K562 (cell line): ENCODE data around the gene UGT1A3. TPM values are rescaled to one million over a fixed set of nuclear protein-coding genes. Genes with fewer than 3 reads are reported as not detected.

Experiments
- ATAC-seq: fragments of 200-7000 bp; cut with Tn5 transposase; 3 replicates; pipeline ENCODE4 v1.9.1; 2020; ENCODE audit warnings: moderate library complexity
- BruUV-seq: library from RNA; stranded (reverse); fragments of 400-500 nt; replicated peaks from 2 replicates; lab custom pipeline; 2021; lab: Mats Ljungman, UMichigan
- CTCF ChIA-PET: fragments of 300-600 bp; formaldehyde crosslinking; extraction: SDS; loops from one replicate; lab custom pipeline; 2021; ENCODE audit warnings: low intra/inter-chr PET ratio; lab: Yijun Ruan, JAX
- POLR2A ChIA-PET: fragments of 300-600, 350-650 bp; sonication (Branson Sonifier 250); formaldehyde crosslinking; extraction: SDS; loops from one replicate; lab custom pipeline; 2021; ENCODE audit warnings: antibody characterized with exemption, inconsistent platforms; lab: Yijun Ruan, JAX
- DNase-seq, 4 experiments: peaks; one replicate each; pipeline versions ENCODE4 v3.0.0 to v3.0.0-alpha.2; 2011 to 2018; ENCODE audit warnings: low spot score in 3 of 4, mixed read lengths in 3 of 4; ENCODE audit errors: extremely low read depth in 1 of 4
- FAIRE-seq: peaks from 2 replicates; lab custom pipeline; 2011; peaks lifted over from hg19 to GRCh38; lab: Jason Lieb, UNC
- H2AFZ ChIP-seq: 2 replicates; pipeline ENCODE4 v1.6.0; 2011; ENCODE audit warnings: low read depth, low read length, control low read depth, inconsistent platforms
- H3K27ac ChIP-seq: fragments of 200-600 bp; 3 replicates; pipeline ENCODE4 v1.8.0; 2011; ENCODE audit warnings: low read depth, mild to moderate bottlenecking, control low read depth, inconsistent platforms, low read length, moderate library complexity, mixed read lengths; ENCODE audit errors: extremely low read depth
- H3K27me3 ChIP-seq, 2 experiments: fragments of 300-600 bp in 1 of 2; 2 replicates in 1 of 2; 3 replicates in 1 of 2; pipeline versions ENCODE4 v1.6.0 to v1.8.0; 2011; ENCODE audit warnings: inconsistent platforms in 2 of 2, low read length in 2 of 2, mild to moderate bottlenecking in 1 of 2, mixed read lengths in 1 of 2, moderate library complexity in 1 of 2; ENCODE audit not compliant: control insufficient read depth in 2 of 2, insufficient read depth in 2 of 2
- H3K36me3 ChIP-seq: fragments of 300-600 bp; 3 replicates; pipeline ENCODE4 v1.8.0; 2011; ENCODE audit warnings: mild to moderate bottlenecking, low read length, inconsistent platforms; ENCODE audit not compliant: control insufficient read depth, insufficient read depth
- H3K4me1 ChIP-seq, 2 experiments: fragments of 200-600 bp in 1 of 2; replicated peaks in 1 of 2; 2 replicates in 1 of 2; 3 replicates in 1 of 2; pipeline versions ENCODE4 v1.5.1 to v1.8.0; 2011; ENCODE audit warnings: inconsistent platforms in 2 of 2, low read length in 2 of 2, mild to moderate bottlenecking in 1 of 2, mixed read lengths in 1 of 2, moderate library complexity in 1 of 2; ENCODE audit not compliant: control insufficient read depth in 2 of 2, insufficient read depth in 2 of 2
- H3K4me2 ChIP-seq: 2 replicates; pipeline ENCODE4 v1.6.1; 2011; ENCODE audit warnings: low read length, control low read depth, inconsistent platforms, mixed read lengths; ENCODE audit not compliant: insufficient read depth
- H3K4me3 ChIP-seq: fragments of 200-600 bp; sonication (generic), shearing (Covaris generic); 2 replicates; pipeline ENCODE4 v1.5.1; 2016; ENCODE audit warnings: control low read depth, inconsistent platforms
- H3K79me2 ChIP-seq: fragments of 200-600 bp; 3 replicates; pipeline ENCODE4 v1.8.0; 2011; ENCODE audit warnings: low read length, inconsistent platforms; ENCODE audit not compliant: control insufficient read depth, insufficient read depth
- H3K9ac ChIP-seq, 2 experiments: 2 replicates each; pipeline versions ENCODE4 v1.6.0 to v1.6.1; 2011; ENCODE audit warnings: low read depth in 2 of 2, low read length in 2 of 2, control low read depth in 1 of 2, inconsistent platforms in 1 of 2, mild to moderate bottlenecking in 1 of 2, mixed read lengths in 1 of 2; ENCODE audit not compliant: insufficient read depth in 1 of 2
- H3K9me1 ChIP-seq: one replicate; pipeline ENCODE4 v1.6.0; 2011; ENCODE audit warnings: inconsistent platforms, mild to moderate bottlenecking, low read length, moderate library complexity; ENCODE audit not compliant: control insufficient read depth, insufficient read depth
- H3K9me3 ChIP-seq: replicated peaks from 2 replicates; pipeline ENCODE4 v1.5.1; 2011; ENCODE audit warnings: low read depth, low read length, inconsistent platforms; ENCODE audit not compliant: control insufficient read depth, insufficient read depth
- H4K20me1 ChIP-seq: replicated peaks from 2 replicates; pipeline ENCODE4 v1.6.1; 2011; ENCODE audit warnings: low read length, inconsistent platforms, mixed read lengths; ENCODE audit not compliant: control insufficient read depth, insufficient read depth
- CSDE1 ChIP-seq, 2 experiments: fragments of 450-650 bp; IDR thresholded peaks; 2 replicates each; pipeline ENCODE4 v1.6.1; 2016; ENCODE audit warnings: mild to moderate bottlenecking in 1 of 2
- FOS ChIP-seq: IDR thresholded peaks from 3 replicates; pipeline ENCODE4 v1.6.1; 2011; ENCODE audit not compliant: insufficient read length; ENCODE audit errors: extremely low read depth
- NEUROD1 ChIP-seq: fragments of 150-350 bp; IDR thresholded peaks from 2 replicates; pipeline ENCODE4 v1.6.1; 2014; ENCODE audit warnings: borderline replicate concordance, low read length, low read depth; ENCODE audit not compliant: partially characterized antibody
- SIX5 ChIP-seq, 2 experiments: IDR thresholded peaks; 2 replicates each; pipeline ENCODE4 v1.6.1; 2011; ENCODE audit warnings: low read length in 2 of 2, borderline replicate concordance in 1 of 2, low read depth in 1 of 2, mild to moderate bottlenecking in 1 of 2, moderate library complexity in 1 of 2; ENCODE audit not compliant: insufficient read depth in 1 of 2
- ZNF239 ChIP-seq: fragments of 250-450 bp; sonication (Bioruptor Pico); IDR thresholded peaks from 2 replicates; pipeline ENCODE4 v1.4.0; 2020; ENCODE audit warnings: mild to moderate bottlenecking
- WGBS: fragments of 100-300 bp; shearing (Covaris generic); methylation state at CpG from one replicate; pipeline ENCODE4 v1.1.6; 2016; ENCODE audit warnings: low coverage, mixed read lengths; ENCODE audit not compliant: insufficient coverage; ENCODE audit errors: missing lambda C conversion rate; 5-methylcytosine and 5-hydroxymethylcytosine counted together
- in situ Hi-C: fragments of 300-500 bp; cut with MboI; formaldehyde crosslinking; loops from 4 replicates; pipeline ENCODE4 v1.15.0; 2018; ENCODE audit warnings: inconsistent platforms, mixed read lengths
- intact Hi-C: fragments of 100-400 bp; cut with micrococcal nuclease; formaldehyde crosslinking; loops from 2 replicates; pipeline ENCODE4 v1.14.2; 2022
- polyA plus RNA-seq, 8 experiments: library from polyadenylated mRNA; depleted of rRNA in 4 of 8; stranded (reverse) in 5 of 8; unstranded in 3 of 8; fragments of >200 nt; fragmentation: Nextera tagmentation in 2 of 8; fragmentation: Illumina TruSeq in 1 of 8; extraction: Ambion mirVana in 2 of 8; extraction: Trizol in 1 of 8; gene quantifications; 2 replicates each; pipeline versions ENCODE4 v1.2.1 to v1.2.3, GENCODE V29; 2011 to 2014; ENCODE audit warnings: inconsistent platforms in 1 of 8, missing spikeins in 1 of 8
- total RNA-seq, 7 experiments: library from RNA; depleted of rRNA in 6 of 7; stranded (reverse); fragments of >200 nt in 6 of 7; fragmentation: Illumina TruSeq in 2 of 7; extraction: Trizol in 2 of 7; gene quantifications; 2 replicates each; pipeline versions ENCODE4 v1.2.1 to v1.2.3, GENCODE V29; 2011 to 2021; ENCODE audit warnings: low replicate concordance in 1 of 7
- TF ChIP-seq, protein P1 (sequence below), 2 experiments: fragments of 200-800 bp in 1 of 2; sonication (Bioruptor generic) in 1 of 2; sonication (generic) in 1 of 2; formaldehyde crosslinking in 1 of 2; IDR thresholded peaks in 1 of 2; conservative IDR thresholded peaks in 1 of 2; 2 replicates each; pipeline versions ENCODE4 v1.5.0 to v1.6.1; 2016 to 2020; ENCODE audit warnings: missing compliant biosample characterization in 1 of 2, missing genetic modification characterization in 1 of 2, missing genetic modification reagents in 1 of 2
- TF ChIP-seq, protein P2 (sequence below): fragments of 250-450 bp; sonication (Bioruptor Pico); IDR thresholded peaks from 2 replicates; pipeline ENCODE4 v1.5.0; 2022; ENCODE audit warnings: mild to moderate bottlenecking
- TF ChIP-seq, protein P3 (sequence below): fragments of 250-450 bp; sonication (Bioruptor Pico); IDR thresholded peaks from 2 replicates; pipeline ENCODE4 v1.6.1; 2021; ENCODE audit warnings: mild to moderate bottlenecking

Gene UGT1A3
- total and polyA plus RNA-seq, 9 of the 15 experiments (the other 6 are each of a cell fraction or from before 2014, with no cell fraction given): not detected

DNA sequence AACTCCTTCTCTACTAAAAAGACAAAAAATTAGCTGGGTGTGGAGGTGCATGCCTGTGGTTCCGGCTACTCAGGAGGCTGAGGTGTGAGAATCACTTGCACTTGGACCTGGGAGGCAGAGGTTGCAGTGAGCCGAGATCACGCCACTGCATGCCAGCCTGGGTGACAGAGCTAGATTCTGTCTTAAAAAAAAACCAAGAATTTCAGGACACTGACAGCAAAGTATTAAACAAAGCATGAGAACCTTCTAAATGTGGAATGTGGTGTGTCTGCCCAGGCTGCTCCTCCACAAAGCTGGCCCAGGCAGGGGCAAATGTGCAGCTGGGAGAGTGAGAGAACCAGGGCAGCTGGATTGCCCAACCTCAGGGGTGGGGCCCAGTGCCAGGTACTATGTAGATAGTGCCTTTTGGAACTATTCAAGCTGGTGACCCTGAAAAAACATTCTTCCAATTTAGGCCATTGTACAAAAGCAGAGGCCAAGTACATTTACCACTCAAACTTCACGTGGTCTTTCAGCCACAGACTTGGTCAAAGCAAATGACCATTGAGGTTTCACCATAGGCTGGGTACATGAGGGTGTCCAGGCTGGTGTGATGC is 22.8 kb upstream of the UGT1A3 start:
- in situ Hi-C loops: no loop called here
- H3K27ac ChIP-seq: no peak overlapping the region
- H3K9me1 ChIP-seq: no peaks in the 10 kb centered on the region
- CTCF ChIA-PET: no interaction called here
- no peak for FAIRE-seq
- TF ChIP-seq SIX5 (IDR thresholded peaks at IDR 0.05; ENCODE audit: borderline replicate concordance in 1 of 2, insufficient read depth in 1 of 2, low read depth in 1 of 2, low read length in 2 of 2) (no peak), FOS (no peak), ZNF239 (CRISPR knock-in tag) (no peak), NEUROD1 (no peak), CSDE1 (IDR thresholded peaks at IDR 0.05) (no peak)
- TF ChIP-seq, protein P1, sequence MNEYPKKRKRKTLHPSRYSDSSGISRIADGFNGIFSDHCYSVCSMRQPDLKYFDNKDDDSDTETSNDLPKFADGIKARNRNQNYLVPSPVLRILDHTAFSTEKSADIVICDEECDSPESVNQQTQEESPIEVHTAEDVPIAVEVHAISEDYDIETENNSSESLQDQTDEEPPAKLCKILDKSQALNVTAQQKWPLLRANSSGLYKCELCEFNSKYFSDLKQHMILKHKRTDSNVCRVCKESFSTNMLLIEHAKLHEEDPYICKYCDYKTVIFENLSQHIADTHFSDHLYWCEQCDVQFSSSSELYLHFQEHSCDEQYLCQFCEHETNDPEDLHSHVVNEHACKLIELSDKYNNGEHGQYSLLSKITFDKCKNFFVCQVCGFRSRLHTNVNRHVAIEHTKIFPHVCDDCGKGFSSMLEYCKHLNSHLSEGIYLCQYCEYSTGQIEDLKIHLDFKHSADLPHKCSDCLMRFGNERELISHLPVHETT (CRISPR knock-in tag; conservative IDR thresholded peaks at IDR 0.05 in 1 of 2, IDR thresholded peaks at IDR 0.05 in 1 of 2): no peak
- TF ChIP-seq, protein P2, sequence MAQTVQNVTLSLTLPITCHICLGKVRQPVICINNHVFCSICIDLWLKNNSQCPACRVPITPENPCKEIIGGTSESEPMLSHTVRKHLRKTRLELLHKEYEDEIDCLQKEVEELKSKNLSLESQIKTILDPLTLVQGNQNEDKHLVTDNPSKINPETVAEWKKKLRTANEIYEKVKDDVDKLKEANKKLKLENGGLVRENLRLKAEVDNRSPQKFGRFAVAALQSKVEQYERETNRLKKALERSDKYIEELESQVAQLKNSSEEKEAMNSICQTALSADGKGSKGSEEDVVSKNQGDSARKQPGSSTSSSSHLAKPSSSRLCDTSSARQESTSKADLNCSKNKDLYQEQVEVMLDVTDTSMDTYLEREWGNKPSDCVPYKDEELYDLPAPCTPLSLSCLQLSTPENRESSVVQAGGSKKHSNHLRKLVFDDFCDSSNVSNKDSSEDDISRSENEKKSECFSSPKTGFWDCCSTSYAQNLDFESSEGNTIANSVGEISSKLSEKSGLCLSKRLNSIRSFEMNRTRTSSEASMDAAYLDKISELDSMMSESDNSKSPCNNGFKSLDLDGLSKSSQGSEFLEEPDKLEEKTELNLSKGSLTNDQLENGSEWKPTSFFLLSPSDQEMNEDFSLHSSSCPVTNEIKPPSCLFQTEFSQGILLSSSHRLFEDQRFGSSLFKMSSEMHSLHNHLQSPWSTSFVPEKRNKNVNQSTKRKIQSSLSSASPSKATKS: no peak
- TF ChIP-seq, protein P3, sequence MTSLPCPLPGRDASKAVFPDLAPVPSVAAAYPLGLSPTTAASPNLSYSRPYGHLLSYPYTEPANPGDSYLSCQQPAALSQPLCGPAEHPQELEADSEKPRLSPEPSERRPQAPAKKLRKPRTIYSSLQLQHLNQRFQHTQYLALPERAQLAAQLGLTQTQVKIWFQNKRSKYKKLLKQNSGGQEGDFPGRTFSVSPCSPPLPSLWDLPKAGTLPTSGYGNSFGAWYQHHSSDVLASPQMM: no peak
- TF ChIP-seq, all 486 proteins: peak for 0
- peaks cover 0 to 4% of the 10 kb centered on the region in 2 experiments; a peak in 1 of 5 replicates for H3K27me3 ChIP-seq
- BruUV-seq: no TSS peak
- ATAC-seq: no peak
- H3K9me3 ChIP-seq: no peaks in the 10 kb centered on the region
- H3K36me3 ChIP-seq: no peaks in the 10 kb centered on the region
- no peak for DNase-seq
- no peaks in the 10 kb centered on the region for H3K4me1 ChIP-seq
- POLR2A ChIA-PET: no interaction called here
- H4K20me1 ChIP-seq: no peaks in the 10 kb centered on the region
- no peak overlapping the region for H3K4me2 ChIP-seq
- 14% methylated on average over 4 of the region's 4 CpGs for WGBS
- no peak overlapping the region for H3K4me3 ChIP-seq
- H3K79me2 ChIP-seq: no peaks in the 10 kb centered on the region
- intact Hi-C loops: no loop called here
- H2AFZ ChIP-seq: no peak overlapping the region
- H3K9ac ChIP-seq: no peak overlapping the region
